Body of pancreas (tissue), 4 donors: ENCODE measurements around the gene SH3PXD2B.

ENCODE experiments used
- POLR2A ChIP-seq, 3 donors: fragments of 450-650 bp; IDR thresholded peaks; one replicate each; pipeline ENCODE4 v1.6.1; 2016; ENCODE audit warnings: antibody characterized with exemption in 3 of 3, mild to moderate bottlenecking in 2 of 3
- TF ChIP-seq, protein P1 (sequence below), 7 experiments: fragments of 450-650 bp in 4 of 7; fragments of 200-600 bp in 3 of 7; sonication (generic) in 3 of 7; IDR thresholded peaks; one replicate each; pipeline ENCODE4 v1.5.1; 2016 to 2019; ENCODE audit warnings: antibody characterized with exemption in 7 of 7

DNA sequence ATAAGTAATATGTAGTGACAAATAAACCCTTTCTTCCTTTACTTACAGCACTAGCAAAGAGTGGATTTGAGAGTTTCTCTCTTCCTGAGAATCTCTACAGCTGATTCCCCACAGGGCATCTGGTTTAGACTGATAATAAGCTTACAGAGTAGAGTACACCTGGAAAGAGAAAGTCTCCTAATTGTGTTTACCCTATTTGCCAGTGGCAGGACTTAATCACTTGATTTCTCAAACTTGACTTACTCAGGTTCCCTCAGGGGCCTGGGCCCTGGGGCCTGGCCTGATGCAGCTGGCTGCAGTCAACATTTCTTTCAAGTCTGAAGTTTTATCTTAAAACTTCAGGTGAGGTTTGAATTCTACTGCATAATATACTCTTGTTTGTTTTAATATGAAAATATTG is 132.7 kb downstream of the SH3PXD2B start:
- TF ChIP-seq POLR2A (IDR thresholded peaks at IDR 0.05): no peak
- TF ChIP-seq, protein P1, sequence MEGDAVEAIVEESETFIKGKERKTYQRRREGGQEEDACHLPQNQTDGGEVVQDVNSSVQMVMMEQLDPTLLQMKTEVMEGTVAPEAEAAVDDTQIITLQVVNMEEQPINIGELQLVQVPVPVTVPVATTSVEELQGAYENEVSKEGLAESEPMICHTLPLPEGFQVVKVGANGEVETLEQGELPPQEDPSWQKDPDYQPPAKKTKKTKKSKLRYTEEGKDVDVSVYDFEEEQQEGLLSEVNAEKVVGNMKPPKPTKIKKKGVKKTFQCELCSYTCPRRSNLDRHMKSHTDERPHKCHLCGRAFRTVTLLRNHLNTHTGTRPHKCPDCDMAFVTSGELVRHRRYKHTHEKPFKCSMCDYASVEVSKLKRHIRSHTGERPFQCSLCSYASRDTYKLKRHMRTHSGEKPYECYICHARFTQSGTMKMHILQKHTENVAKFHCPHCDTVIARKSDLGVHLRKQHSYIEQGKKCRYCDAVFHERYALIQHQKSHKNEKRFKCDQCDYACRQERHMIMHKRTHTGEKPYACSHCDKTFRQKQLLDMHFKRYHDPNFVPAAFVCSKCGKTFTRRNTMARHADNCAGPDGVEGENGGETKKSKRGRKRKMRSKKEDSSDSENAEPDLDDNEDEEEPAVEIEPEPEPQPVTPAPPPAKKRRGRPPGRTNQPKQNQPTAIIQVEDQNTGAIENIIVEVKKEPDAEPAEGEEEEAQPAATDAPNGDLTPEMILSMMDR (IDR thresholded peaks at IDR 0.05): no peak
